Stimulated activated naive CD8-positive, alpha-beta T cell treated with anti-CD3 and anti-CD28 coated beads, Interleukin-15, Interleukin-2, amounts not matched to agents 100 ng/mL and 50 ng/mL, for 24 hours (primary cell): ENCODE measurements around the gene F8A2.
A peak's percentile ranks its signal among the peaks of the same experiment; 100 is the strongest.
"Not testable (repeated sequence)": the region's sequence is repeated elsewhere in the genome, so short reads cannot be mapped to it uniquely, and the experiment has no call there.

Source experiments
- H3K27ac Mint-ChIP-seq: one replicate; pipeline ENCODE4 v1.8.0; 2021; ENCODE audit warnings: mild to moderate bottlenecking, mixed read lengths
- H3K27me3 Mint-ChIP-seq: one replicate; pipeline ENCODE4 v1.8.0; 2021; ENCODE audit warnings: mixed read lengths
- H3K36me3 Mint-ChIP-seq: one replicate; pipeline ENCODE4 v1.8.0; 2021; ENCODE audit warnings: low read depth, mixed read lengths
- H3K4me1 Mint-ChIP-seq: one replicate; pipeline ENCODE4 v1.8.0; 2021; ENCODE audit warnings: low read depth, mixed read lengths
- H3K4me3 Mint-ChIP-seq: one replicate; pipeline ENCODE4 v1.8.0; 2021; ENCODE audit warnings: mild to moderate bottlenecking, mixed read lengths
- H3K9me3 Mint-ChIP-seq: one replicate; pipeline ENCODE4 v1.8.0; 2021; ENCODE audit warnings: mixed read lengths

The F8A2 gene

DNA sequence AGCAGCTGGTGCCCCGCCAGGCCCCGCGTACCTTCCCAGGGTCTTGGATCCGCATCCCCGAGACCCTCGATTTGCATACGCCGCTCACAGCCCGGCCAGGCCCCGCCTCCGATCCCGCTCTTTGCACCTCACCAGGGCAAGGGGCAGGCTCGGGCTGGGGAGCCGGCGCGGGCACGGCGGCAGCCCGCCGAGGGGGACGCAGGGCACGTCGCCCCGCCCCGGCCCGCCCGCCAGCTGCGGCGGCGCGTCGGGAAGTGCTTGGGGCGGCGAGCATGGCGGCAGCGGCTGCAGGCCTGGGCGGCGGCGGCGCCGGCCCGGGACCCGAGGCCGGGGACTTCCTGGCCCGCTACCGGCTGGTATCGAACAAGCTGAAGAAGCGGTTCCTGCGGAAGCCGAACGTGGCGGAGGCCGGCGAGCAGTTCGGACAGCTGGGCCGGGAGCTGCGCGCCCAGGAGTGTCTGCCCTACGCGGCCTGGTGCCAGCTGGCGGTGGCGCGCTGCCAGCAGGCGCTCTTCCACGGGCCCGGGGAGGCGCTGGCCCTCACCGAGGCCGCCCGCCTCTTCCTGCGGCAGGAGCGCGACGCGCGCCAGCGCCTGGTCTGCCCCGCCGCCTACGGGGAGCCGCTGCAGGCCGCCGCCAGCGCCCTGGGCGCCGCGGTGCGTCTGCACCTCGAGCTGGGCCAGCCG lies at the start of gene F8A2:
Gene F8A2, plus strand, starts transcription at position 253 of the 686 bp plus-strand sequence. Its CDS starts 20 bp downstream, at position 273.
- H3K4me3 Mint-ChIP-seq, H3K27me3 Mint-ChIP-seq, H3K27ac Mint-ChIP-seq, H3K9me3 Mint-ChIP-seq, H3K36me3 Mint-ChIP-seq, H3K4me1 Mint-ChIP-seq: not testable (repeated sequence)

DNA sequence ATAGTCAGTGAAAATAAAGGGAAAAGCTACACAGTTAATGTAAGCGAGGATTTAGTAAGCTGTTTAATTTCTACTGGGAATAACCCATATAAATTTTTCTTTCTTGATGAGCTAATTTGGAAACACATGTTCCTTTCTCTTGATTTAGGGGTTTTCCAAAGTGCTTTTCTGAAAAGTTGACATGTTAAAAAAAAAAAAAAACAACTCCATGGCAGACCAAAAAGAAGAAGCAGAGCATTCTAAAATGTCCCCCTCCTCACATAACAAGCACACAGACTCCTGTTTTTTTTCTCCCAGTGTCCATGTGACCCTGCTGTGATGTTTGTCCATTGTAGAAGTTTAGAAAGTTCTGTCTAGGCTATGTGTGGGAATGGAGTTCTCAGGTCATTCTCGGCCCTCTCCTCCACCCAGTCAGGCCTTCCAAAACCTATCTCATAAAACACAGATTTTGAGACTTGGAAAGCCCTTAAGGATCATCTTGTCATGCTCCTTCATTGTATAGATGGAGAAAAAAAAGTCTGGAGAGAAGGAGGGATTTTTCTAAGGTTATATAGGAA lies 48.3 kb upstream of the F8A2 start:
- peak overlapping the region; percentile 26 for H3K4me3 Mint-ChIP-seq
- H3K27me3 Mint-ChIP-seq, result no peaks in the 10 kb centered on the region
- no peak overlapping the region for H3K27ac Mint-ChIP-seq
- no peaks in the 10 kb centered on the region for H3K36me3 Mint-ChIP-seq
- H3K9me3 Mint-ChIP-seq, result no peaks in the 10 kb centered on the region
- H3K4me1 Mint-ChIP-seq, result peaks cover 4% of the 10 kb centered on the region

DNA sequence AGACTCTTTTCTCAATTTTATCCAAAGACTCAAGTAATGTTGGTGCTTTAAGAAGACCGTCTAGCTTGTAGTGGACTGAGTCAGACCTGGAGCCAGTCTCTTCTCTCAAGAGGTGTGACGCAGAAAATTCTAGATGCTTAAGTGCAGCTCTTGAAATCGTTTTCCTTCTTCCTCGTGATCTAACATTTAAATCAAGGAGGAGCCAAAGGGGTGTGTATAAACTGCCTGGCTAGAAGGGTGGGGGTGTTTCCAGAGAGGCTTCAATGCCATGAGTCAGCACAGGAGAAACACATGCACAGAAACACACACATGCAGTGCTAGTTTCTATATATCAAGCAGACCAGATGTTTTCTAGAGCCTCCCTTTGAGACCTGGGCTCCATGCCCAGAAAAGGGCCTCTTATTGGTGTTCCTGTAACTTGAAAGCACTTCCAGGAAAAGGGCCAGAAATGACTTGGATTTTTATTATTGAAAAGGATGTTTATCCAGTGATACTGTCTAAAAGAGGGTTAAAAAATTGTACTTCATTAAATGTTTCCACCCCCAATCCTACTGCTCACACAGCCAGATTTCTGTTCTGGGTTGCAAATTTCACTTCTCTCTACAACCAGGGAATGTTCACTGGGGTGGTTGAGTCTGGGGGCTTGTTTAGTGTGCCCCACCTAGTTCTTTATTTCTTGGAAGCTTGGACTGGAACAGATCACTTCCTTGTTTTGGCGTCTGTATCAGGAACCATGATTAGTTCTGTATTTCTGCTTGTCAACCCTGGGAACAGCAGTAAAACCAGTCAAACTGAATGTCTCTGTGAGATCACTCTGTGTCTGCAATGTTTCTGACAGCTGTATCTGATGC lies 47.2 kb upstream of the F8A2 start, which contains the start of gene CLIC2:
Gene CLIC2, minus strand, starts transcription at position 129 of the 851 bp plus-strand sequence. CDS start 187 bp downstream, outside the sequence.
- Mint-ChIP-seq H3K4me1 (peaks cover 4% of the 10 kb centered on the region), H3K27me3 (no peaks in the 10 kb centered on the region), H3K4me3 (peak within 1 kb of the TSS; percentile 26), H3K9me3 (no peaks in the 10 kb centered on the region), H3K36me3 (no peaks in the 10 kb centered on the region), H3K27ac (no peak within 1 kb of the TSS)

DNA sequence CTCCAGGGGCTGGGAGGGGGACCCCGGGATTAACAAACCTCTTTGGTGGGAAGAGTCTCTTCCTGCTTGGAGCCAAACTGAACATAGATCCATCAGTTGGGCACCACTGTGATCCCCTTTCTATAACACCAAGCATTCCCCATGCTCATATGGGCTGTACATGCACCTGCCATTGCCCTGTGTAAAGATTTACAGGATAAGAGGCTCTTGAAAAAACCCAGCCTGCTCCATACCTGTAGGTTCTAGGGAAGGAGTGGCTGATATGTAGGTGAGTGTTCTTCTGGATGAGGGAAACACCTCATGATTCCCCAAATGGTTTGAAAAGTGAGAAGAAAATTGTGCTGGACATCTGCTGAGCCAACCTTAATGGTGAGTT lies 46.6 kb upstream of the F8A2 start:
- H3K9me3 Mint-ChIP-seq, H3K27me3 Mint-ChIP-seq, H3K4me1 Mint-ChIP-seq, H3K27ac Mint-ChIP-seq, H3K36me3 Mint-ChIP-seq, H3K4me3 Mint-ChIP-seq: not testable (repeated sequence)

DNA sequence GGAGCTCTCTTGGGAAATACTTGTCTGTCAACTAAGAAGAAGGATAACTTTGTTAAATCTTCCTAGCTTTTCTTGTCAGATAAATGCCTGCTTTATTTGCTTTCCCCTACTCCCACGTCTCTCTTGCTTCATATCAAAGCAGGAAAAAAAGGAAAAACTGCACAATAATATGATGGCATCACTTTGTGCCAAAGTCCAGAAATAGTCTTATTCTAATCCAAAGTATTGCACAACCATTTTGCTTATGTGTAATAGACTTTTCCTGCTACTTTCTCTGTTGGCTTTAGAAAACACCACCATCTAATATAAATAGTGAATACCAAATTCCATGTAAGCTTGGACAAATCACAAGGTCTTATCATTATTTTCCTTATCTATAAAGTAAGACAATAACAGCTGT lies 36.2 kb upstream of the F8A2 start:
- H3K27ac Mint-ChIP-seq, H3K27me3 Mint-ChIP-seq, H3K36me3 Mint-ChIP-seq: not testable (repeated sequence)

DNA sequence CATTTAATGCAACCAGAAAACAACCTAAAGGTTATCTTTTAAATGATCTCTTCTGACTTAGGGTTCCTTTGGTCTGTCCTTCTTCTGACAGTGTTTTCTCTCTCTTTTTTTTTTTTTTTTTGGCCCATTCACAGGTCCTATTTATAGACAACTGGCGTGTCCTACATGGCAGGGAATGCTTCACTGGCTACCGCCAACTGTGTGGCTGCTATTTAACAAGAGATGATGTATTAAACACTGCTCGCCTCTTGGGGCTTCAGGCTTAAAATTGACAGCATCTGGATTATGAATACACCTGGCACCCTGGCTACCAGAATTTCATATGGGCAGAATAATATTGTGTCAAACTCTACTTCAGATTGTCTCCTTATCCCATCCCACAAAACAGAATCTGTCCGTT lies 32.4 kb upstream of the F8A2 start:
- H3K9me3 Mint-ChIP-seq, H3K27ac Mint-ChIP-seq, H3K36me3 Mint-ChIP-seq, H3K4me1 Mint-ChIP-seq, H3K27me3 Mint-ChIP-seq, H3K4me3 Mint-ChIP-seq: not testable (repeated sequence)

More for the DNA sequence above, 36.2 kb upstream of the F8A2 start:
- not testable (repeated sequence) for H3K4me3 Mint-ChIP-seq, H3K9me3 Mint-ChIP-seq, H3K4me1 Mint-ChIP-seq

DNA sequence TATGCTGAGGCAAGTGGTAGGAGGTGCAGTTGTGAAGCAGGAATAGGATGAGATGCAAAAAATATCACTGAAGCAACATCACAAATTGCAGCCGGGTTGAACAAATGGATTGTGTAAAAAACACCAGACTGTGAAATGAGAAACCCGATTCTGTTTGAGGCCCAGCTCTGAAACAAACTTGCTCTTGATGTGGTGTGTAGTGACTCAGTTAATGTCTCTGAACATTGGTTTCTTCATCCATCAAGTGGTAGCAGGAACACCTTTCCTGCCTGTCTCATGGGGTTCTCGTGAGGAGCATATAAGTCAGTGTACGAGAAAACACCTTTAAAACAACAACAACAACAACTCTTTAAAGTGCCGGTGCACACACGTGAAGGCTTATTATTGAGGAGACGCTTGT lies 18.2 kb upstream of the F8A2 start:
- not testable (repeated sequence) for H3K36me3 Mint-ChIP-seq, H3K9me3 Mint-ChIP-seq, H3K4me1 Mint-ChIP-seq, H3K27ac Mint-ChIP-seq, H3K27me3 Mint-ChIP-seq, H3K4me3 Mint-ChIP-seq

DNA sequence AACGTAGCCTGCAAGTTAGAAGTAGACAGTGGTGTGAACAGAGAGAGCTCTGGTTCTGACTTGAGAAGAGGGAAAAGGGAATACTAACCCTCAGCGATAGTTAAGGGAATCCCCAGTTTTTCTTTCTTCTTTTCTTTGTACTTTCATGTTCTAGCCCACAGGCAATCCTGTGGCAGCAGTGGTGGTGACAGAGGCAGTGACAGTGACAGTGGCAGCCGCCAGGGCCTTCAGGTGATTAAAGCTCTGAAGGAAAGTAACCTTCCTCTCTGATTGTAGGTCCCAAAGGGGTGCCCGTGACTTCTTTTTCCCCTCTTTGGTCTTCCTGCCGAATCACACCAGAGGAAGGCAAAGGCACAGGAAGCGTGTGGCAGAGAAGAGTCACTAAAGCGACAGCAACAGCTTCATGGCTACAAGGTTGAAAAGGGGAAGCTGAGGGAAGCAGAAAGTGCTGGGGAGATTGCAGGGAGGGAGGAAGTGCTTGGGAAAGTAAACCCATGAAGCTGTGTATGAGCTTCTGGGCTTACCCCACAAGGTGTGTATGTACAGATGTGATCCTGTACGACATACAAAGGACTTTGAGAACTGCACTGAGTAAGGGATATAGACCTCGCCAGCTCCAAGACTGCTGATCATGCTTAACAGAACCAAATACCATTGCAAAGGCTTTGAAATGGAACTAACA lies 8.0 kb upstream of the F8A2 start:
- not testable (repeated sequence) for H3K36me3 Mint-ChIP-seq, H3K4me1 Mint-ChIP-seq, H3K4me3 Mint-ChIP-seq, H3K27ac Mint-ChIP-seq, H3K9me3 Mint-ChIP-seq, H3K27me3 Mint-ChIP-seq

DNA sequence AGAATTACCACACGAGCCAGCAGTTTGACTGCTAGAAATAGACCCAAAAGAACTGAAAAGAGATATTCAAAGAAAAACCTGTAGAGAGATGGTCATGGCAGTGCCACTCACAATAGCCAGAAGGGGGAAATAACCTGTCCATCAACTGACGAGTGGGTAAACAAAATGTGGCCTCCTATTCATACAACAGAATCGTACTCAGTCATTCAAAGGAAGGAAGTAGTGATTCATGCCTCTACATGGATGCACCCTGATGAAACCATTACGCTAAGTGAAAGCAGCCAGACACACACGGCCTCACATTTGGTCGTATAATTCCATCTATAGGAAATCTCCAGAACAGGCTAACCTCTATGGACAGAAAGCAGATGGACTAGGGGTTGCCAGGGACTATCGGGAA lies 2.1 kb upstream of the F8A2 start:
- not testable (repeated sequence) for H3K4me3 Mint-ChIP-seq, H3K9me3 Mint-ChIP-seq, H3K27ac Mint-ChIP-seq, H3K36me3 Mint-ChIP-seq, H3K4me1 Mint-ChIP-seq, H3K27me3 Mint-ChIP-seq

DNA sequence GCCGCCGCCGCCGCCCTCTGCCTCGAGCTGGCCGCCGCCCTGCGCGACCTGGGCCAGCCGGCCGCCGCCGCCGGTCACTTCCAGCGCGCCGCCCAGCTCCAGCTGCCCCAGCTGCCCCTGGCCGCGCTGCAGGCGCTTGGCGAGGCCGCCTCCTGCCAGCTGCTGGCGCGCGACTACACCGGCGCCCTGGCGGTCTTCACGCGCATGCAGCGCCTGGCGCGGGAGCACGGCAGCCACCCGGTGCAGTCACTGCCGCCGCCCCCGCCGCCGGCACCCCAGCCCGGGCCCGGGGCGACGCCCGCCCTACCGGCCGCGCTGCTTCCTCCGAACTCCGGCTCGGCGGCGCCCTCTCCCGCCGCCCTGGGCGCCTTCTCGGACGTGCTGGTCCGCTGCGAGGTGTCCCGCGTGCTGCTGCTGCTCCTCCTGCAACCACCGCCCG lies 653 bp downstream of the F8A2 start:
- not testable (repeated sequence) for H3K36me3 Mint-ChIP-seq, H3K27me3 Mint-ChIP-seq, H3K27ac Mint-ChIP-seq

DNA sequence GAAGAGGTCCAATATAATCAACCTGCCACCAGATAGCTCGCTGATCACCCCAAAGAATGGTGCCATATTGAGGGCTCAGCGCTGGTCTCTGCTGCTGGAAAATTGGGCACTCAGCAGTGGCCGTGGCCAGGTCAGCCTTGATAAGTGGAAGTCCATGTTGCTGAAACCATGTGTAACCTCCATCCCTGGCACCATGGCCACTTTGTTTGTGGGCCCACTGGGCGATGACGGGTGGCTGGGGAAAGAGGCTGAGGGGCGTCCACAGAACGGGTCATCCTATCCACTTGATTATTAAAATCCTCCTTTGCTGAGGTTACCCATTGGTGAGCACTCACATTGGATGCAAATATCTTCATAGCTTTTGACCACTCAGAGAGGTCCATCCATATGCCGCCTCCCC lies 7.7 kb downstream of the F8A2 start:
- Mint-ChIP-seq H3K9me3 (no peaks in the 10 kb centered on the region), H3K4me3 (no peak overlapping the region), H3K36me3 (peaks cover 8% of the 10 kb centered on the region), H3K4me1 (peaks cover 28% of the 10 kb centered on the region), H3K27me3 (no peaks in the 10 kb centered on the region), H3K27ac (no peak overlapping the region)

More for the DNA sequence above, 653 bp downstream of the F8A2 start:
- H3K4me1 Mint-ChIP-seq, result peaks cover 11% of the 10 kb centered on the region
- H3K4me3 Mint-ChIP-seq, H3K9me3 Mint-ChIP-seq: not testable (repeated sequence)

DNA sequence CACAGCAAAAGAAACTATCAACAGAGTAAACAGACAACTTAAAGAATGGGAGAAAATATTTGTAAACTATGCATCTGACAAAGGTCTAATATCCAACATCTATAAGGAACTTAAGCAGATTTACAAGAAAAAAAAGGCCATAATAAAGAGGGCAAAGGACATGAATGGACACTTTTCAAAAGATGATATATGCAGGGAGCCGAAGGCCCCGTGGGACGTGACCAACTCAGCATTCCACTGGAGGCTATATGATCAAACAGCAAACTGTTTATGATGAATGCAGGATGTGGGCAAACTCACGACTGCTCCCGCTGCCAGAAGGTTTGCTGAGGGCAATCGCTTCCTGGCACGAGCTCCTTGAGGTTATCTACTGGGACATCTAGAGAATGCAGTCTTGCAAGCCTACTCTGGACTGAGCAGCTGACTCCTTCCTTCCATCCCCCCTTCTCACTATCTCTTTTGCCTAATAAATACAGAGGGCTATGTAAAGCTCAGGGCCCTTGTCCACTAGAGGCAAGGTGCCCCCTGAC lies 12.9 kb downstream of the F8A2 start:
- not testable (repeated sequence) for H3K27me3 Mint-ChIP-seq, H3K4me1 Mint-ChIP-seq, H3K27ac Mint-ChIP-seq, H3K36me3 Mint-ChIP-seq, H3K4me3 Mint-ChIP-seq, H3K9me3 Mint-ChIP-seq

DNA sequence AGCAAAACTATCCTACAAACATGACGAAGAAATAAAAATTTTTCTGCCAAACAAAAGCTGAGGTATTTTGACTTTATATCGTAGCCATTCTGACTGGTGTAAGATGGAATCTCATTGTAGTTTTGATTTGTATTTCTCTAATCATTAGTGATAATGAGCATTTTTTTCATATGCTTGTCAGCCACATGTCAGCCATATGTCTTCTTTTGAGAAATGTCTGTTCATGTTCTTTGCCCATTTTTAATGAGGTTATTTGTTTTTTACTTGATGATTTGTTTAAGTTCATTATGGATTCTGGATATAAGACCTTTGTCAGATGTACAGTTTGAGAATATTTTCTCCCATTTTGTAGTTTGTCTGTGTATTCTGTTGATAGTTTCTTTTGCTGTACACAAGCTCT lies 24.5 kb downstream of the F8A2 start:
- Mint-ChIP-seq H3K9me3 (peaks cover 13% of the 10 kb centered on the region), H3K4me1 (no peaks in the 10 kb centered on the region), H3K27me3 (no peaks in the 10 kb centered on the region), H3K4me3 (no peak overlapping the region), H3K36me3 (peaks cover 14% of the 10 kb centered on the region), H3K27ac (no peak overlapping the region)

DNA sequence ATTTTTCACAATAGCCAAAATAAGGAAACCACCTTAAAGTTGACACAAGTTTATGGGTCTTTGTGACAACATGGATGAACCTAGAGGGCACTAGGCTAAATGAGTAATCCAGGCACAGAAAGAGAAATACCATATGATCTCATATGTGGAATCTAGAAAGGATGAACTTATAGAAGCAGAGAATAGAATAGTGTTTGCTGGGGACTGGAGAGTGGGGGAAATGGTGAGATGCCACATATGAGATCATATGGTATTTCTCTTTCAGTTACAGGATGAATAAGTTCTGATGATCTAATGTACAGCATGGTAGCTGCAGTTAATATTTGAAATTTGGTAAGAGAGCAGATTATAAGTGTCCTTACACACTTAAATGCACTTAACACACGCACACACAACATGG lies 35.9 kb downstream of the F8A2 start:
- Mint-ChIP-seq H3K4me1 (no peaks in the 10 kb centered on the region), H3K9me3 (no peaks in the 10 kb centered on the region), H3K27me3 (no peaks in the 10 kb centered on the region)

More for the DNA sequence above, 35.9 kb downstream of the F8A2 start:
- Mint-ChIP-seq H3K27ac (no peak overlapping the region), H3K36me3 (no peaks in the 10 kb centered on the region), H3K4me3 (no peak overlapping the region)
